Activated naive CD4-positive, alpha-beta T cell (primary cell): ENCODE results near the gene USP22.

Experiments used
- DNase-seq, 4 experiments: peaks; one replicate each; lab custom pipeline; 2025; lab: John Stamatoyannopoulos, UW

The USP22 gene

DNA sequence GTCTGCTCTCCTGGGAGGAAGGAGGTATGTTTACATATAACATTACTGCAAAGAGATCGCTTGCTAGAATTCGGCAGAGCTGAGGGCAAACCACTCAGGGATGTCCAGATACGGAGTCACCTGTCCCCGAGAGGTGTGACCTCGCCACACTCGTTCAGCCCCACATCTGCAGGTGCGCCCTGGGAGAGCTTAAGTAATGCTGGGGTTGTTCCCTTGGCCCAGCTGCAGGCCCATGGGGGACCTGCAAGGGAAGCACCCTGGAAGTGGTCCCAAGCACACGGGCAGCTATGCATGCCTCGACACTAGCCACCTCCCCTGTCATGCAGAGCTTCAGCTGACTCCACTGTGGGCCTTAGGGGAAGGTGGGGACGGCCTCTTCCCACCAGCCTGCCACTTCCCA, 22.2 kb downstream of the USP22 start:
- no peak for DNase-seq

DNA sequence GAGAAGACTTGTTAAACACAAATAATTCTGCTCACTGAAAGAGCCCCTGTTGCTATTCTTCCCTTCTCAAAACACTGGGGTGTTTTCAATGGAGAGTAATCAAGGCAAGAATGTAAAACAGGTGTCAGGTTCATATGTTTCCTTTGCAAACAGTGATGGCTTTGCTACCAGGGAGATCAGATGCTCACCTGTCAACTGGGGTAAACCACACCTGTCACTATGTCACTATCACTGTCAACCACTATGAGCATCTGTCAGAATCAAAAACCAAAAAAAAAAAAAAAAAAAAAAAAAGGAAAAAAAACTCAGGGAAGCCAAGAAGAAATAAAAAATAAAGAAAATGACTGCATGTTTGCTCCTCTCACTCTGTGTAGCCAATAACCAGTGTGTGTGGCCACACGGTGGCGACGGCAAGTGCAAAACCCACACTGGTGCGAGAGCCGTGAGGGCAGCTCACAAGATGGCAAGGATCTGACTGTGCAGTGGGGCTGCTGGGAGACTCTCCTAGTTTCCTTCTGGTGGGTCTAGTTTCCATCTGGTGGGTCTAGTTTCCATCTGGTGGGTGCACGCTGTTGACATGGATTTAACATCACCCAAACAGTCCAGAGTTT, 22.7 kb downstream of the USP22 start:
- no peak for DNase-seq

DNA sequence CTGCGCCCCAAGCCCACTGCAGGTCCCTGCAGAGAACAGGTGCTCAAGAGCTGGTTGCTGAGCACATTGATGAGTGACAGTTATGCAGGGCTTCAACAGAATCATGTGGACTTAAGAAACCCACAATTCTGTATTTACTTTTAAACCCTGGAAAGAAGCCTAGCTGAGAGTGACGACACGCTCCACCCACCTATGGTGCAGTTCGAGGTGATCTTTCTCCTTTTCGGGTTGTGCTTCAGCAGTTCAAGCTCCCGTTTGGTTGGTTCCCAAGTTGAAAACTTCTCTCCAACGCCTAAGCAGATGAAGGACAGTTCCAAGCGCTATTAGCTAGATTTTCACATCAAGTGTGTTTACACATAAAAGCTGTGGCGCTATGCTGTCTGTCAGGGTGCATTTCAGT, 23.9 kb downstream of the USP22 start:
- DNase-seq = no peak

DNA sequence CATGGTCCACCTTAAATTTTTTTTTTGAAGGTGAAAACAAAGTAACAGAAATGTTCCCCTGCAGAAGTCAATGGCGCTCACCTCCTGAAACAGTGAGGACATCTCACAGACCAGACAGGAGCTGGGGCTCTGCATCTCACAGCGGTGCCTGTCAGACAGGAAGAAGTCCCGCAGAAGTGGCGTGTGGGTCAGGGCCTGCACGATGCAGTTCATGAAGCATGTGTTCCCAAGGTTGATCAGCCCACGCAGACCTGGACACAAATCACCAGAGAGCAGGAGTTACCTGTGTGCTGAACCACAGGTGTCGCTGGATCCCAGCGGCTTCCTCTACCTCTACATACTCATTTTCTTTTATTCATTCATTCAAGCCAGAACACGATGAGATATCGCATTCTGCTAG, 24.9 kb downstream of the USP22 start:
- DNase-seq = no peak

DNA sequence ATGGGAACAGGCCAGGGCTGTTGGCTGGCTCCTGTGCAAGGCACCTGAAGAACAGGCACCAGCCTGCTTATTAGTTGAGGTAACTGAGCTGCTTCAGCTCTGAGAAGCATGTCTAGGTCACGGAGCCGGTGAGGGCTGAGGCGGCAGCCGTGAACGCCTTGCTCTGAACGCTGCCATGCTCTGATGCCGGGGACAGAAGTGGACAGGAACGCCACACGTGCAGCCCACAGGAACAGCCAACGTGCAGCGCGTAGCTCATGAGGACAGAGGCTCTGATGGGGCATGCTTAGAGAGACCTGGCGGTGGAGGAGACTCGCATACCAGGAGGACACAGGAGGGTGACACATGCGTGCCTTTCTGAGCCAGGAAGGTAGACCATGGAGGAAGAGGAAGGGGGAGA, 25.6 kb downstream of the USP22 start:
- no peak for DNase-seq

DNA sequence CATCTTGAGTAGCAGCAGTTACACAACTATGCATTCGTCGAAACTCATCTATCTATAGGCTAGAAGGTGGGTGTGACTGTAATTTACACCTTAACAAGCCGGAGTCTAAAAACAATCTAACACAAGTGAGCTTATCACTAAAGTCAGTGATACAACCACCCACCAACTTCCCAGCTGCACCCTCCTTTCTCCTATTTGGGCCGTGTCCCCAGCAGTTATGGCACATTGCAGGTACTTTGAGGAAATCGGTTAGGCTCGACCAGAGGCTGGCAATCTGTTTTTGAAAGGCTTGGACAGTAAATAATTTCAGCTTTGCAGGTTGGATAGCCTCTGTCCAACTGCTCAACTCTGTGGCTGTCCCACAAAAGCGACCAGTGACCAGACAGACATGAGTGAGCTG, 26.0 kb downstream of the USP22 start:
- DNase-seq = no peak

DNA sequence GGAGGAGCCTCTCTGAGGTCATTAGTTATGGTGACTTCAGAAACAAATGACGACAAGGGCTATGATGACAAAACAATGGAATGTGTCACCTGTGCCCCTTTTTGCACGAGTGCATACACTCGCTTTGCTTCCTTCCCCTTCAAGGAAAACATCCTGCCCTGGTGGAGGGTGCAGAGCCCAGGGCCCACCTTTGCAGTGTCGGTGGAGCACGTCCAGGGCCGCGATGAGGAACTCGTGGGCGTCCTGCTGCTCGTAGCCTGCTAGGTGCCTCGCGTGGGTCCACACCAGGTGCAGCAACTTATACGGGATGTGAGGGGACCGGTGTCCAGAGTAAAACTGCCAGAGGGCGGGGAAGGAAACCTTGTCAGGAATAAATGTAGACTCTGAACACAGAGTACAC, 27.2 kb downstream of the USP22 start:
- DNase-seq = no peak

DNA sequence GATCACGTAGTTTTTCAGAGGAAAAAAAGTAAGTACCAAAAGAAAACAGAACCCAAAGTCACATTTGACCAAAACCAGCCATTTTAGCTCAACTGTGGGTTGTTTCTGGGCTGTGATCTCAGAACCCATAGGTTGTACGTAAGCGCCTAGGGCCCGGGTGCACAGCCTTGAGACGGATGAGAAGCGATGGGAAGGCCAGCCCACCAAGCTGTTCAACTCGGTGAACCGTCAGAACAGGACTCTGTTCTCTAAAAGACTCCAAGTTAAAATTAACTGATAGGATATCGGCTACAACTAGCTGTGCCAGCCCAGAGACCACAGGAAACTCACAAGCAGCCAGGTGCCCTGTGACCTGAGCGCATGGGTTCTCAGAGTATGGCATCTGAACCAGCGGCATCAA, 28.3 kb downstream of the USP22 start:
- no peak for DNase-seq

DNA sequence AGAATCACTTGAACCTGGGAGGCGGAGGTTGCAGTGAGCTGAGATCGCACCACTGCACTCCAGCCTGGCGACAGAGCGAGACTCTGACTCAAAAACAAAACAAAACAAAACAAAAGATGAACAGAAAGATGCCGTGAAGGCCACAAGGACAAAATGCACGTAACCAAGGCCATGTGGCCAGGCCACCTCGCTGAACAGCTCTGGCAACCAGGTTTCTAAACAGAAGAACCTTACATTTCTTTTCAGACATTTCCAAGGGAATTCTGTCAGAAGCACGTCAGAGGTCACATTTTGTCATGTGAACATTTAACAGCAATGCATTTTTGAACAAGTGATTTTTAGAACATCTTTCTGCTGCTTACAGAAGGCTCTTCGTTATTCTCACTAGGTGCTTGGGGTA, 28.8 kb downstream of the USP22 start:
- DNase-seq = no peak

DNA sequence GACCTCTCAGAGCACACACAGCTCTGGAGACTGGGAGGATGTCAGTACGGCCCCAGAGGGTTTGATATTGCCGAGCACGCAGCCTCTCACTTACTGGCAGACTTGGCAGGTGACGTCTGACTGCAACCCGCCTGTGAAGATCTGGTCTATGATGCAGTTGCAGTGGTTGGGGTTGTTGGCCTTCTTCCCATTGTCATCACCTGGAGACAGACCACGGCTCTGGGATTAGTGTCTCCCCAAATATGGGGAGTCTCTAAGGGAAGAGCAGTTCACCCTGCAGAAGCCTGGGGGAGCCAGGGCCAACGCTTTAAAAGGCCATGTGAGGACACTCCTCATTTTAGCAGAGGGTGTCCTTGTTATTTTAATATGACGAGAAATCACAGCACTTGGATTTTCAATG, 30.1 kb downstream of the USP22 start:
- no peak for DNase-seq

DNA sequence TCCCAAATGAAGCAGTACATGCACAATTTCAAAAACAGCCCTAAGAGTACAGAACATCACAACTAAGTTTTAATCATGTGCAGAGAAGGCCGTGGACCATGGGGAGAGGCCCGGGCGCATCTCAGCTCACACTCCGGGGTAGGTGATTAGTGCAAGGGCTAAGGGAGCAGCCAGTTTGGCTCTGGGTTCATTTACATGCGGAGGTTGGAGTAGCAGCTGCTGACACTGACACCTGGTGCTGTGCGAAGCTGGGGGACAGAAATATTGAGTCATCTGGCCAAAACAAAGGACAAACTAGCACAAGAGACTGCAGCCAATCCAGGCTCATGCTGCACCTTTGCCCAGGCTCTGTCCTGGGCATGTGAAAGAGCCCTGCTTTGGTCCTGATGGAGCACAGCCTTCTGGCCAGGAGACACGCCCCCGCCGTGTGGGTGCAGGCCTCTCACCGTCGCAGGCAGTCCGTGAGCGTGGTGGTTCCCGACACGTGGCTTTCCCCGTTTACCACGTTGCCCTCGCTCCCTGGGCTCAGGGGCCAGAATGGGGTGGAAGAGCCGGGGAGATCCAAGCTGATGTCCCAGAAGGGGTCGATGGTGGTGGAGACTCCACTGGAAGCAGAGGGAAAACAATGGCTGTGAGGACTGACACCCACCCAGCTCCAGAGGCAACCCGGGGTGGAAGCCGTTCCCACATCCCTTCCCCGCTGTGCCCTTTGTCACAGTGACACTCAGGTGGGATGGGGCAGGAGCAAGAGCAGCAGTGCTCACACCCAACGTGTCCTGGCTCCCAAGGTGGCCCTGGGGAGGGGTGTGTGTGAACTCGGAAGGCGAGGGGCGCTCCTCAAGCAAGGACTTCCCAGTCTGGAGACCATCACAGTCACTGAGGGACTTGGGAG, 31.9 kb downstream of the USP22 start:
- DNase-seq = no peak

DNA sequence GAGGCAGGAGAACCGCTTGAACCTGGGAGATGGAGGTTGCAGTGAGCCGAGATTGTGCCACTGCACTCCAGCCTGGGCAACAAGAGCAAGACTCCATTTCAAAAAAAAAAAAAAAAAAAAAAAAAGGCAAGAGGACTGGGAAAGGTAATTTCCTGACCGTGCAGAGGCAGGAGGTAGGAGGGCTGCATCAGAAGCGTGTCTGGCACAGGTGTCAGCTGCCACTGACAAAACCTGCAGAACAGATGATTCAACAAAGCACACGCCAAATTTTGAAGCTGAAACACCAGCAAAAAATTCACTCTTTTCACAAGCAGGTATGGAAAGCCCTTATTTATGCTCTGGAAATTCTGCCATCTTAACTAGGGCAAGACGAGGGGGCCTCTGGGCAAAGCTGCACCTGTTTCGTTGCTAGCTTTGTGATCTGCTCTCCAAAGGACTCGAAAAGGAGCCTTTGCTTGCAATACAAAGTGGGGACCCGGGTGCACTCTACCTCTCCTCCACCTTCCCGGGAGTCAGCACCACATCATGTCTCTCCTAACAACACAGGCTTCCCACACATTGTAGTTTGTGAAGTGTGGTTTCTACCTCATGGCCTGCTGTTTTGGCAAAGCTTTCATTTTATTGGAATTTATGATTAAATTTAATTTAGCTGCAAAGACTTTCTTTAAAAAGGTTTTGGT, 33.7 kb downstream of the USP22 start:
- no peak for DNase-seq

DNA sequence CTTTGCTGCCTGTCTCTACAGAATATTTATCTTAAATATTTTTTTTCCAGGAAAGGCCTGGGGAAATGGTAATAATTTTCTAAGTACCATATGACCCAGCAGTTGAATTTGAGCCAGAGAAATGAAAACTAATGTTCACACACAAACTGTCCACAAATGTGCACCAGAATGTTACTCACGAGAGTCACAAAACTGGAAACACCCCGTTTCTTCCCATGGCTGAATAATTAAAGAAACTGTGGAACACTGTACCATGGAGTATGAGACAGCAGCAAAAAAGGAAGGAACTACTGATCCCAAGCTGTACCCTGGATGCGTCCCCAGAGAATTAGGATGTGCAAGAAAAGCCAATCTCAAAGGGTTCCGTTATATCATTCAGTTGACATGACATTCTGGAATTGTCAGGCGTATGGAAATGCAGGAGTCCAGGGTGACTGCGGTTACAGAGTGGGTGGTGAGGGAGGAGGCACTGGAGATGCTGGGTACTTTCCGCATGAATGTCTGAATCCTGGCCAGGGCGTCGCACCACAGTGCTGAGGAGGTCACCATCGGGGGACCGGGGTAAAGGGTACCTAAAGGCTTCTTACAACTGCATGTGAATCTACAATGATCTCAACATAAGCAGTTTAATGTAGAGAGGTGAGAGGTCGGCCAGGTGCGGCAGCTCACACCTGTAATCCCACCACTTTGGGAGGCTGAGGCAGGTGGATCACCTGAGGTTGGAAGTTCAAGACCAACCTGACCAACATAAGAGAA, 34.5 kb downstream of the USP22 start:
- DNase-seq = no peak

DNA sequence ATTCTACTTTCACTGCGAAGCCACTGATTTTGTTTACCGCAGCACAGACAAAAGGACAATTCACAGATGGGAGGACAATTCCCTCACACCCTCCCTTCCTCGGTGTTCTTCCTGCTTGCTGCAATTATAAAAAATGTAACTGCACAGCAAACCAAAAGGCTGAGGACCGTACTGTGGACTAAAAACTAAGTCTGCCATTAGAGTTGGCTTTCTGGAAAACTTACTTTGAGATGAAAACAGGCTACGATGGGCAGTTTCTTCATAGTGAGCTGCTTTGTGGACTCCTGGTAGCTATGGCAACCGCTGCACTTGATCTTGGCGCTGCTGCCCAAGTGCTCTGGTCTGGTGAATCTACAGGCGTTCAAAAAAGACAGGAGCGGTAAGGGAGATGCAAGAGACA, 35.2 kb downstream of the USP22 start:
- no peak for DNase-seq

DNA sequence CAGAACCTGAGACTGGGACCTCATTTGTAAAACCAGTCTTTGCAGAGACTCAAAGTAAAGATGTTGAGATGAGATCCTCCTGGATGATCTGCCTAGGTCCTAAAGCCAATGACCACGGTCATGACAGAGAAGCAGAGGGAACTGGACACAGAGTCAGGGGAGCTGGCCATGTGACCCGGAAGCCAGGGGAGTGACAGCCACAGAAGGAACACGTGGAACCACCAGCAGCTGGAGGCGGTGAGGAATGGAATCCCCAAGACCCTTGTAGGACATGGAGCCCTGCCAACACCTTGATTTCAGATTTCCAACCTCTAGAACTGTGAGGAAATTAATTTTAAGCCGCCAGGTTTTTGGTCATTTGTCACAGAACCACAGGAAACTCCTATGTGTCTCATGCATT, 37.0 kb downstream of the USP22 start:
- DNase-seq = no peak

DNA sequence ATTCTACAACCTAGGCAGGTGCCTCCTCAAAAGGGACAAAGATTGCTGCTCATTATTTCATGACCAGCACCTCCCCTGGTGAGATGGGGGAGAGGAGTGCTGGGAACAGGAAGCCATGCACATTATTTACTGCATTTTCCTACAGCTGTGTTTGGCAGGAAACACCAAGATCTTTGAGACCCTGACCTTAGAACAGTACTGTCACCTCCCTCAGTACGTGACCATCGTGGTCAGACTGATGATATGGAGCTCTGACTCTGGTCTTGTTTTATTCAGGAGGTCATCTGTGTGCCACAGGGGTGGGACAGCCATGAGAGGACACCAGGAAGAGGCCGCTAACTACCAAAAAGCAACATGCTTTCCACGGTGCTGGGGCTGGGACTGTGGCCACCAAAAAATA, 37.4 kb downstream of the USP22 start:
- DNase-seq = no peak

DNA sequence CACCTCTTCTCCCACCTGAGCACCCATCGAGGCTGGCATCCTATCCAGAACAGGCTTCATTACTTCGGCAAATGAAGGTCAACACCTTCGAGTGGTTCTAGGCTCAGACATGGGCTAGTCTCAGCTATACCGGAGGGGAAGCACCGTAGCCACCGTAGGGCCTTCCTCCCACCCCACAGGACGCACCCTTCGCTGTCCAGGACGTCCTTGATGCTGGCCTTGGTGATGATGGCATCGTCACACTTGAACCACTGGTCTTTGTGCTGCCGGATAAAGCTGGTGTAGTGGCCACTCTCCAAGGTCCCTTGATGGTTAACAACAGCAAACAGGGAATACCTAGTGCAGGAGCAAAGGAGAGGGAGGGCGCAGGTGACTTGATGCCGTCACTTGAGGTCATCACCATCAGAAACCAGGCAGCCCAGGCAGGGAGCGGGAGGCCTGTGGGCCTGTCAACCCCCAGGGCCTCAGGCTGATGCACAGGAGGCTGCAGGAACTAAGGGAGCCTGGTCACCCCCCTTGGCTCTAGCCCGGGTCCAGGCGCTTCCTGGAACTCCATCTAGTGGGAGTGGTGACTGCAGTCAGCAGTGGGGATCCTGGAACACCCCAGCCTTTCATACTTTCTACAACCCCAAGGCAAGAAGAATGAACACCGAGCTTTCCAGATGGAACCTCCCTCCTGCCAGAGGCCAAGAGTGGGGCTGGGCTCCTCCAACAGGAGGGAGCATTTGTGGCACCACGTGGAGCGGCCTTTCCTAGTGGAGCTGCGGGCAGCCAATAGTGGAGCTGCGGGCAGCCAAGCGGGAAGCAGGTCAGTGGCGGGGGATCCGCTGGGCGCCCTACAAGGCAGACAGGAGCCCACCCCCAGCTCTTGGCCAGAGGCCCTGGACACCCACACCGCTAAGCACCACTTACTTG, 38.5 kb downstream of the USP22 start:
- DNase-seq = no peak

DNA sequence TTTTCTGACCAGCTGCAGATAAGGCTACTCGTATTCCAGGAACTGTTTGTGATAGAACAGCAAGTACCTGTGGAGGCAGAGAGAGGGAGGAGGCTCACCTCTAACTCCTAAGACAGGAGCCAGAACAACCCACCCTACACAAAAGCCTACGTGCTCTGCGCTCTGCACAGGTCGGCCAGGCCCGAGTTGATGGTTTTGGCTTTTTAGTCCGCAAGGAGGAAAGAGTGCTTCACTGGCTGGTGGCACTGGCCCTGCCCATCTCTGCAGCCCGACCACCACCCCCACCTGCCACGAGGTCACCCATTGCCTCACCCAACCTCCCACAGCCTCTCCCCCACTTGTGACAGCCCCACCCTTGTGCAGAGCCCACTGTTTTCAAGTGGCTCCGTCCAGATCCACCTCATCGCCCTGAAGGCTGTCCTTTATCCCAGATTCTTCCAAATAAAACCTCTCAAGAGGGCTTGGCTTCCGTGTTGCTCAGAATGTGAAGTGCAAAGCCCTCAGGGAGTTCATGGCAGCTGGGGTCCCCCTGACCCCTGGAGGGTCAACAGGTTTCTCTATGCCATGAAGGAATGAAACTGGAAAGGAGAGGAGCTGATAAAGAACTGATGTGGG, 39.7 kb downstream of the USP22 start:
- no peak for DNase-seq

DNA sequence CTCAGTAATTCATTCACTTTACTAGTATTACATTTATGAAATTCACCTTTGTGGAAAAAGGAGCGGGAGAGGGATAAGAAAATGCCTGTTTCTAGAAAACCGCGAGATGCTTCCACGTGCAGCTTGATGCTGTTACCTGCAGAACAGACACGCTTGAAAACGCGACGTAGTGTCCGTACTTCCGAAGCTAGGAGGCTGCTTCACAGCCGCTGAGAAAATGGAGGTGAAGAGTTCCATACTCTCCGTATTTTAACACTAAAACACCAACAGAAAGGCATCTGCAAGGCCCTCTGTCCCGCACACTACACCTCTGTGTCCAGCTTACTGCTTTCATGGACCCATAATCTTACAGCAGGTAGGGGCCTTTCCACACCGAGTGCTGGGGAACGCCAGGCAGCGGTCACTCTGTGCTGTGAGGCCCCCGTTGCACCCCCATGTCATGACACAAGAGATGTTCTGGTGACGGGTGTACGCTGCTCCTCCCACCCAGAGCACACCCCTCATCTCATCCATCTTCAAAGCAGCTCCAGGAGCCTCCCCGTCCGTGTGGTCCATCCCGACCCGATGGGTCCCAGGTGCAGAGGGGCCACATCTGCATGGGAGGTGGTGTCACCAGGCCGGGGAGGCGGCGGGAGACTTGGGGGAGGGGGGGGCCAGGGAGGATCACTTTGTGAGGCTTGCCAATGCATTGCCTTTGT, 40.4 kb downstream of the USP22 start:
- DNase-seq = no peak

DNA sequence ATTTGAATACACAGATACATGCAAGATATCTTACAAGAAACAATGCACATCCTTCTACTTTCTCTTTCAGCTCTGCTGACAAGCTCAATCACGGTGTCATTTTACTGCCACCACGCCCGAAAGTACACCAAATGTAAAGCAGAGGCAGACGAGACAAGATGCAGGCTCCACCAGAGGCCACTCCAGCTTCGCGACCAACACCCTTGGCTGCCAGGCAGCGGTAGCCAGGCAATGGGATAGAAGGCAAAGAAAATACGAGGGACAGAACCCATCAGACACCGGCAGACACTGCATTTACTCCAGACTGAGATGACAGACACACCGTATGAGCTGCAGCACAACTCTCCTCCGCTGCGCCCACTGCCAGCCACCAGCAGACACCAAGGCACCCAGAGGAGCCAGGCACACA, 41.0 kb downstream of the USP22 start:
- no peak for DNase-seq
